ENCODE measurements around the gene FAM76A. TPM values are rescaled to one million over a fixed set of nuclear protein-coding genes. Genes with fewer than 3 reads are reported as not detected.
A peak's percentile ranks its signal among the peaks of the same experiment; 100 is the strongest.

Gene FAM76A
- polyA plus RNA-seq, 1 experiment: 4.9 TPM

GRCh38 chr1:27763358-27763757, 37.6 kb downstream of the FAM76A start:
- POLR2A ChIA-PET: no interaction called here
- DNase-seq (ENCODE audit: low read depth, low spot score): no peak
- TF ChIP-seq, protein P1, sequence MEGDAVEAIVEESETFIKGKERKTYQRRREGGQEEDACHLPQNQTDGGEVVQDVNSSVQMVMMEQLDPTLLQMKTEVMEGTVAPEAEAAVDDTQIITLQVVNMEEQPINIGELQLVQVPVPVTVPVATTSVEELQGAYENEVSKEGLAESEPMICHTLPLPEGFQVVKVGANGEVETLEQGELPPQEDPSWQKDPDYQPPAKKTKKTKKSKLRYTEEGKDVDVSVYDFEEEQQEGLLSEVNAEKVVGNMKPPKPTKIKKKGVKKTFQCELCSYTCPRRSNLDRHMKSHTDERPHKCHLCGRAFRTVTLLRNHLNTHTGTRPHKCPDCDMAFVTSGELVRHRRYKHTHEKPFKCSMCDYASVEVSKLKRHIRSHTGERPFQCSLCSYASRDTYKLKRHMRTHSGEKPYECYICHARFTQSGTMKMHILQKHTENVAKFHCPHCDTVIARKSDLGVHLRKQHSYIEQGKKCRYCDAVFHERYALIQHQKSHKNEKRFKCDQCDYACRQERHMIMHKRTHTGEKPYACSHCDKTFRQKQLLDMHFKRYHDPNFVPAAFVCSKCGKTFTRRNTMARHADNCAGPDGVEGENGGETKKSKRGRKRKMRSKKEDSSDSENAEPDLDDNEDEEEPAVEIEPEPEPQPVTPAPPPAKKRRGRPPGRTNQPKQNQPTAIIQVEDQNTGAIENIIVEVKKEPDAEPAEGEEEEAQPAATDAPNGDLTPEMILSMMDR (IDR thresholded peaks at IDR 0.05; ENCODE audit: low read depth, low read length): no peak

GRCh38 chr1:27770293-27770830, 44.6 kb downstream of the FAM76A start:
- no peaks in the 10 kb centered on the region for H3K27me3 ChIP-seq (ENCODE audit: control insufficient read depth, insufficient read depth, low read length)
- H3K27ac ChIP-seq (ENCODE audit: low read depth, low read length): no peak overlapping the region
- TF ChIP-seq, protein P1 (IDR thresholded peaks at IDR 0.05; ENCODE audit: low read depth, low read length): no peak
- no peak overlapping the region for H3K4me3 ChIP-seq (ENCODE audit: low read depth, low read length)
- POLR2A ChIA-PET: no interaction called here
- CTCF ChIA-PET: interaction anchor here (1.6 kb wide), 1 partner anchor 100 kb away, joined by 7 read pairs; no protein-coding TSS in a partner anchor
- H3K9me3 ChIP-seq (ENCODE audit: control insufficient read depth, insufficient read depth, low read length): no peaks in the 10 kb centered on the region; the same call in 1 of the 2 replicates
- DNase-seq (ENCODE audit: low read depth, low spot score): no peak

More at GRCh38 chr1:27763358-27763757, 37.6 kb downstream of the FAM76A start:
- Histone ChIP-seq H3K9me3 (ENCODE audit: control insufficient read depth, insufficient read depth, low read length) (no peaks in the 10 kb centered on the region), H3K27ac (ENCODE audit: low read depth, low read length) (no peak overlapping the region), H3K4me3 (ENCODE audit: low read depth, low read length) (no peak overlapping the region), H3K27me3 (ENCODE audit: control insufficient read depth, insufficient read depth, low read length) (no peaks in the 10 kb centered on the region)
- CTCF ChIA-PET: no interaction called here

DNA sequence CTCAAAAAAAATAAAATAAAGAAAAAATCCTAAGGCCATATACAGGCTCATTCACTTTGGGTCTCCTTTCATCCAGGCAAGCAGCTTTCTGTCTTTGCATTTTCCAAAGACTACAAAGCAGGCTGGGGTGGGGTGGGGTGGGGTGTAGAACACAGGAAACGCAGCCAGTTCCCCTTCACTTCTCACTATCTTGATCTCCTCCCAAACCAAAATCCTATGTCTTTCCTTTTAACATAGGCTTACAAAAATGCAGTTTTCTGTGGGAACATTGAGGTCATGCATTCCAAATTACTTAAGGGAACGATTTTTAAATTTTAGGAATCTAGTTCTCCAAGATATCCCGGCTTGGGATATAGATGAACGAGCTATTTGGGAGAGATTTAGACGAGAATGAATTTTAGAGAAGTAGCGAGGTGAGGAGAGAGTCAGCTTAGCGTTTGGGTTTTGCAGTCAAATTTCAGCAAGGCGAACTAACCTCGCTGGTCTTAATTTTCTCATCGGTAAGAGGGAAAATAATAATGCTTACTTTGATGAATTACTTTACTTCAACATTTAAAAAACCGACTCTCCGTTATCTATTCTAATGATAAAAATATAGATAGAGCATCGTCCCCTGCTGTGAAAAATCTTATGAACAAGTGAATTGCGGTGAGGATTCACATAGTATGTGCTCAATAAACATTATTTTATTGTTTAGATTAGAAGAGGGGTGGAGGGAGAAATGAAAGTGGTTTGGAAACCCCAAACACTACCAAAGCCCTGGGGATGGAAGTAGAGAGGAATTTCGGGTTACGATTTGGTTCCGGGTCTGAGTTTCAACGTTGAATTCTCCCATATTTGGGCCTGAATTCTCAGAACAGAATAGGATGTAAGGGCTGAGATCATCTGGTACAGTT, 46.5 kb downstream of the FAM76A start:
- Histone ChIP-seq H3K27ac (ENCODE audit: low read depth, low read length) (peak overlapping the region; percentile 79), H3K27me3 (ENCODE audit: control insufficient read depth, insufficient read depth, low read length) (no peaks in the 10 kb centered on the region), H3K9me3 (ENCODE audit: control insufficient read depth, insufficient read depth, low read length) (no peaks in the 10 kb centered on the region; the same call in 1 of the 2 replicates), H3K4me3 (ENCODE audit: low read depth, low read length) (peak overlapping the region; percentile 56)
- CTCF ChIA-PET: interaction anchor here (0.5 to 1.7 kb wide), 5 partner anchors 16 to 475 kb away, joined by 3 to 10 read pairs (median 3); partner anchors contain the start of gene FAM76A
- DNase-seq (ENCODE audit: low read depth, low spot score): no peak
- TF ChIP-seq, protein P1 (IDR thresholded peaks at IDR 0.05; ENCODE audit: low read depth, low read length): no peak
- POLR2A ChIA-PET: interaction anchor here (0.5 to 2.2 kb wide), 12 partner anchors 9 to 530 kb away, joined by 3 to 27 read pairs (median 6); partner anchors contain the start of genes FAM76A, IFI6, PPP1R8 and XKR8

DNA sequence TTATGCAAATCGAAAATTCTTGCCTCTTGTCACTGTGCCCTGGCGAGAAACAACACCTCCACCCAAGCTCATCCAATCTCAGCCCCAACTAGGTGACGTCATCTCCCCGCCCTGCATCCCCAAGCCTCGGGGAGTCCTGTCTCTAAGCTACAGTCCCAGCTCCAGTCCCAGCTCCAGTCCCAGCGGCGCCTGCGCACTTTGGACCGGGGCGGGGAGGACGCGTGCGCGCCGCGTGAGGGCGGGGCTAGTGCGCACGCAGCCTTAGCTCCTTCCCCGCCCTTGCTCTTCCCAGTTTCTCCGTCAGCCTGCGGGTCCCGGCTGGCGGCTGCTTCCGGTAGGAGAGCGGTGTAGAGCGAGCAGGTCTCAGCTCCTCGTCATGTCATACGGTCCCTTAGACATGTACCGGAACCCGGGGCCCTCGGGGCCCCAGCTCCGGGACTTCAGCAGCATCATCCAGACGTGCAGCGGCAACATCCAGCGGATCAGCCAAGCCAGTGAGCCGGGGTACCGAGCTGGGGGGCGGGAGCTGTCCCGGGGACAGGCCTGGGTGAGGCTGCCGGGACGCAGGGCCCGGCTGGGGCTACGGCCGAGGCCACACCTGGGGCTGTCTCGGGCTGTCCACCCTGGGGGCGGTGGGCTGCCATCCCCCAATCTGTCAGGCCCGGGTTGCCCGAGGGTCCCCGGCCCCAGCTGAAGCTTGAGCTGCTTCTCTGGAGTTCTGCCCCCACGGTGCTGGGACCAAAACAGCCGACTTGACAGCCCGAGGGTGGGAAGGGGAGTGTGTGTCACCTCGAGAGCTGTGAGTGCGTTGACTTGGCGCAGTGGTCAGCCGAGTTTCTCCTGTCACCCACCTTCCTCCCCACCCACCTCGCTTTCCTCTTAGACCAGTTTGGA, 47.4 kb downstream of the FAM76A start, which contains the start of gene STX12:
STX12 (plus strand) TSS at position 288 of the 894 bp plus-strand sequence; CDS start at position 377, 89 bp downstream.
- peak; percentile 99 for DNase-seq (ENCODE audit: low read depth, low spot score)
- CTCF ChIA-PET: interaction anchor here (0.5 to 1.7 kb wide), 5 partner anchors 15 to 597 kb away, joined by 3 to 10 read pairs (median 4); partner anchors contain the start of gene FAM76A
- H3K9me3 ChIP-seq (ENCODE audit: control insufficient read depth, insufficient read depth, low read length): no peaks in the 10 kb centered on the region; the same call in 1 of the 2 replicates
- peak within 1 kb of the TSS; percentile 79 for H3K27ac ChIP-seq (ENCODE audit: low read depth, low read length)
- peak within 1 kb of the TSS; percentile 99 for H3K4me3 ChIP-seq (ENCODE audit: low read depth, low read length)
- no peaks in the 10 kb centered on the region for H3K27me3 ChIP-seq (ENCODE audit: control insufficient read depth, insufficient read depth, low read length)
- TF ChIP-seq, protein P1 (IDR thresholded peaks at IDR 0.05; ENCODE audit: low read depth, low read length): no peak
- POLR2A ChIA-PET: interaction anchor here (0.5 to 2.2 kb wide), 10 partner anchors 8 to 530 kb away, joined by 3 to 27 read pairs (median 6); partner anchors contain the start of genes FAM76A, IFI6, PPP1R8 and XKR8
